Mammary microvascular endothelial cell (primary cell): Measurements from ENCODE around the gene SLC30A3. TPM values are rescaled to one million over a fixed set of nuclear protein-coding genes. Genes with fewer than 3 reads are reported as not detected.

Experiments used
- total RNA-seq: library from RNA; depleted of rRNA; stranded (reverse); fragments of >200 nt; gene quantifications from 2 replicates; pipeline ENCODE4 v1.2.3, GENCODE V29; 2015

SLC30A3 gene
- 2.7 and 3.4 TPM in 2 replicates for total RNA-seq

GRCh38 chr2:27262379-27263286 lies at the start of gene SLC30A3:
SLC30A3 (minus strand) TSS chr2:27263047; CDS start chr2:27262906, 141 bp downstream.

GRCh38 chr2:27308359-27308881 lies 45.6 kb upstream of the SLC30A3 start, which contains the start of gene UCN:
UCN (minus strand) TSS chr2:27308445; CDS start chr2:27307895, 550 bp downstream.

DNA sequence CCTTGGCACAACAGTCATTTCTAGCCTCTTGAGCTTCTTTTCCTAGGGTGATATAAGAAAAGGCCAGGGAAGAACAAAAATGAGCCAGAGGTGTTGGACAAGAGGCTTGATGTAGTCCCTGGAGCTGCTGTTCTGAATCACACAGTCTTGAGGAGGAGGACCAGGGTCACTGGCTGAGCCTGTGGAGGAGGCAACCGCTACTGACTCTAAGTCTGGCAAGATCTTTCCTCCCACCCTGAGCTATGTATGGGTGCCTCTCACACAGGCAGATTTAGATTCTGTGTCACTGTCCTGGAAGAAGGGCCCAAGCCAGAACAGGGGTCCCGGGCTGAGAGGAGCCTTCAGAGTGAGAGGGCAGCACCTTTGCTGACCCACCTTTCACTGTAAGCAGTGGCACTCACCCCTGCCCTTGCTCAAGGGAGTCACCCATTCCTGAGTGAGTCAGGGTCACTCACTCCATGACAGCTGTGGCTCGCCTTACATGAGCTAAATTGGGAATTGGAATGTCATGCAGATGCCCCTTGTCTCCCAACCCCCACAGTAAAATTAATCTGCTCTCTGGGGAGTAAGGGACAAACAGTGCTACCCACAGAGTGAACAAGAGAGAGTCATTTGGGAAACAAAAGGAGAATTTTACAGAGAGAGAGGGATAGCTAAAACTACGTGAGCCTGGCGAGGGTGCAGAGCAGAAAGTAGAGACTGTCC lies 19.2 kb upstream of the SLC30A3 start, which contains the start of gene TRIM54:
TRIM54 (plus strand) TSS at position 575 of the 705 bp plus-strand sequence. CDS start 303 bp downstream, outside the sequence.

GRCh38 chr2:27275211-27276150 lies 12.6 kb upstream of the SLC30A3 start, which contains the start of gene DNAJC5G:
DNAJC5G (plus strand) TSS chr2:27275433; CDS start chr2:27276729, 1,296 bp downstream.

DNA sequence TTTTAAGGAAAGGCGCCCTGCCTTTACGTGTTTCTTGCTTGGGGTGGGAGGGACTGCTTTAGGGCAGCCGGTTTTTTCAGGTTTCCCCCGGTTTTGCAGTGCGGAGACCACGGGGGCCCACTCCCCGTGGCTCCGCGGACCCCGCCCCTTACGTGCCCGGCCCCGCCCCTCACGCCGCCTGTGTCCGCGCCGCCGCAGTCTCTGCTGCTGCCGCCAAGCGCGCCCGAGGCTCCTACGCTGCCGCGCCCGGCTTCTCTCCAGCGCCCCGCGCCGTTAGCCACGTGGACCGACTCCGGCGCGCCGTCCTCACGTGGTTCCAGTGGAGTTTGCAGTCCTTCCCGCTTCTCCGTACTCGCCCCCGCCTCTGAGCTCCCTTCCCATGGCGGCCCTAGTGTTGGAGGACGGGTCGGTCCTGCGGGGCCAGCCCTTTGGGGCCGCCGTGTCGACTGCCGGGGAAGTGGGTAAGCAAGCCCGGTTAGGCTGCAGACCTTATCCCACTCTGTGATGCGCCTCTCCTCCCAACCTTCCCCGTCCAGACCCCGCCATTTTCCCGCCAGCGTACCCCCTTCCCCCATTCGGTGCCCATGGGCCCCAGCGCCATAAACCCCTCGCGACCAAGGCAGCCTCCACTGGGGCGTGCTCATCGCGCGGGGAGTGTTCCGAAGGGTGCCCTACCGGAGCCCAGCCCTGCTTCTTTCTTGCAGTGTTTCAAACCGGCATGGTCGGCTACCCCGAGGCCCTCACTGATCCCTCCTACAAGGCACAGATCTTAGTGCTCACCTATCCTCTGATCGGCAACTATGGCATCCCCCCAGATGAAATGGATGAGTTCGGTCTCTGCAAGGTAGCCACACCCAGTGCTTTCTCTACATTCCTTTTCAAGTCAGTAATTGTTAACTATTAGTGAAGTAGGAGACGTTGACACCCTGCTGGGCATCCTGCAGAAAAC lies 45.4 kb downstream of the SLC30A3 start, which contains the start of gene CAD:
CAD (plus strand) TSS at position 197 of the 949 bp plus-strand sequence; CDS start at position 380, 183 bp downstream.

DNA sequence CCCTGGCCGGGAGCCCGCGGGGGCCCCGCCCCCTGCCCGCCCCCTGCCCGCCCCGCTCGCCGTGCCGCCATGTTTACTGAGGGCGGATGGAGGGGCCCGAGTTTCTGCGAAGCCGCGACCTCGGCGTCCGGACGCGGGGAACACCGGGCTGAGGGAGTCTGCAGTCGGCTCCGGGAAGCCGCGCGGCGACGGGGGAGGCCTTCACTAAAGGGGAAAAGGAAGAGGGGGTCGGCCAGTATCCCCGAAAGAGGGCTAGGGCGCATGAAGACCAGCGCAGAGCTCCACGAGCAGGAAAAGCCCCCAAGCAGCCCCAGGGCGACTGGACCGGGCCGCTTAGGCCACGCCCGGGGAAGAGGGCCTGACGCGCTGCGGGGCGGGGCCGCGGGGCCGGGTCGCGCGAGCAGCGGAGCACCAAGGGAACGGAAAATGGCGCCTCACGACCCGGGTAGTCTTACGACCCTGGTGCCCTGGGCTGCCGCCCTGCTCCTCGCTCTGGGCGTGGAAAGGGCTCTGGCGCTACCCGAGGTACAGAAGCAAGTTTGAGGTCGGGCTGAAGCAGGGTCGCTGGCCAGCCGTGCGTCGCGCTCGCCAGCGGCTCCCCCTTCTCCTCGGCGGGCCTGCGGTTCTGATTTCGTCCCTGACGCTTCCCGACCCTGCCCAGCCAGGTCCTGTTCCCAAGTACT lies 50.8 kb downstream of the SLC30A3 start, which contains the start of the genes ATRAID and SLC5A6:
ATRAID (plus strand) TSS at position 99 of the 683 bp plus-strand sequence; CDS start at position 427, 328 bp downstream.
SLC5A6 (minus strand) TSS at position 326 of the 683 bp plus-strand sequence. CDS start 4,618 bp downstream, outside the sequence.

Other genes starting within 250 kb of the SLC30A3 start
- gene TMEM214, start 230.1 kb downstream of the SLC30A3 start, total RNA-seq = 20.1 and 26.9 TPM in 2 replicates
- 16.4 and 17.5 TPM in 2 replicates for gene AGBL5, start 211.4 kb downstream of the SLC30A3 start, total RNA-seq
- 387 and 401 TPM in 2 replicates for gene OST4, start 191.4 kb downstream of the SLC30A3 start, total RNA-seq
- gene EMILIN1, start 184.4 kb downstream of the SLC30A3 start, total RNA-seq = 7.2 and 11.9 TPM in 2 replicates
- gene KHK, start 176.3 kb downstream of the SLC30A3 start, total RNA-seq = 2.0 TPM in 2 replicates
- gene CGREF1, start 143.9 kb downstream of the SLC30A3 start, total RNA-seq = 1.5 and 3.5 TPM in 2 replicates
- gene ABHD1, start 139.2 kb downstream of the SLC30A3 start, total RNA-seq = not detected in 2 replicates
- 46.3 and 47.0 TPM in 2 replicates for gene PREB, start 128.4 kb downstream of the SLC30A3 start, total RNA-seq
- gene PRR30, start 123.6 kb downstream of the SLC30A3 start, total RNA-seq = not detected in 2 replicates
- gene TCF23, start 114.0 kb downstream of the SLC30A3 start, total RNA-seq = not detected in 2 replicates
- gene ATRAID, start 51.0 kb downstream of the SLC30A3 start, total RNA-seq = 131 and 156 TPM in 2 replicates
- gene SLC5A6, start 50.8 kb downstream of the SLC30A3 start, total RNA-seq = 34.3 and 65.7 TPM in 2 replicates
- 47.2 and 60.4 TPM in 2 replicates for gene CAD, start 45.7 kb downstream of the SLC30A3 start, total RNA-seq
- gene DNAJC5G, start 12.4 kb upstream of the SLC30A3 start, total RNA-seq = not detected in 2 replicates
- gene TRIM54, start 19.4 kb upstream of the SLC30A3 start, total RNA-seq = 0.49 TPM in 1 of 2 replicates, not detected in the other
- gene UCN, start 45.4 kb upstream of the SLC30A3 start, total RNA-seq = not detected in 2 replicates
- gene MPV17, start 60.0 kb upstream of the SLC30A3 start, total RNA-seq = 109 and 120 TPM in 2 replicates
- gene GTF3C2, start 93.7 kb upstream of the SLC30A3 start, total RNA-seq = 37.4 and 41.5 TPM in 2 replicates
- 37.8 and 41.3 TPM in 2 replicates for gene EIF2B4, start 107.3 kb upstream of the SLC30A3 start, total RNA-seq
- gene SNX17, start 107.6 kb upstream of the SLC30A3 start, total RNA-seq = 128 and 138 TPM in 2 replicates
- gene ZNF513, start 117.7 kb upstream of the SLC30A3 start, total RNA-seq = 6.8 and 8.6 TPM in 2 replicates
- gene PPM1G, start 146.5 kb upstream of the SLC30A3 start, total RNA-seq = 121 and 134 TPM in 2 replicates
- 105 and 115 TPM in 2 replicates for gene NRBP1, start 165.6 kb upstream of the SLC30A3 start, total RNA-seq
- gene KRTCAP3, start 179.3 kb upstream of the SLC30A3 start, total RNA-seq = not detected in 2 replicates
- 17.4 and 17.9 TPM in 2 replicates for gene IFT172, start 226.7 kb upstream of the SLC30A3 start, total RNA-seq
- gene FNDC4, start 232.2 kb upstream of the SLC30A3 start, total RNA-seq = 15.9 and 20.3 TPM in 2 replicates
- gene GCKR, start 233.8 kb upstream of the SLC30A3 start, total RNA-seq = 0.34 and 3.7 TPM in 2 replicates